ENCODE data around the gene PGA5.
"Not testable (repeated sequence)": the region's sequence is repeated elsewhere in the genome, so short reads cannot be mapped to it uniquely, and the experiment has no call there.

The PGA5 gene

DNA sequence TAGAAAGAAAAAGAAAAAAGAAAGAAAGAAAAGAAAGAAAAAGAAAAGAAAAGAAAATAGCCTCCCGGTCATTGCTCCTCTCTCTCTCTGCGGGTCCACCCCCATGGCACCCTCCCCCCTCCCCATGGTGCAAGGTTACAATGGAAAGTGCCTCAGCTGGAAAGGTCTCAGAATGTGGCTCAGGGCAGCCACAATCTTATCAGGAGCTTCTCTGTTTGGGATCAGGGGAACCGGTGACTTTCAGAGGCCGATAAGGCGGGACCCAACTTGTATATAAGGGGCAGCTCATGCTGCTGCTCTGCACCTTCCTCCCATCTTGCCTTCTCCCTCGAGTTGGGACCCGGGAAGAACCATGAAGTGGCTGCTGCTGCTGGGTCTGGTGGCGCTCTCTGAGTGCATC, at the start of gene PGA5:
TSS of gene PGA5 (plus strand) at position 301 of the 400 bp plus-strand sequence. CDS start at position 353, 52 bp downstream.
- not testable (repeated sequence) for DNase-seq

DNA sequence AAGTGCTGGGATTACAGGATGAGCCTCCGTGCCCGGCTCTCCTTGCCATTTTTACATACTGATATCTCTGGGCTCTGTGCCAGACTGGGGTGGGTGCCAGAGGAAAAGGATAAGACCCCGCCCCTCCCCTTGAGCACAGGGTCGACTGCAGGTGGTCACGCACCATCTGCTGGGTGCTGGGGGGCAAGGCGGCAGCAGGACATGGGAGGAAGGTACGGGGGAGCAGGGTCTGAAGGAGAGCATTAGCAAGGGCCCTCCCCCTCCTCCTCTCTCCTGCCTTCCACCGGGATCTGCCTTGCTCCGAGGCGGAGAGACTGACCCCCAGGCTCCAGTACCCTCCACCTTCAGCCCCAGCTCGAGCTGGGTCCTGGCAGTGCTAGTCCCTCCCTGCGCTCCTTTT, 47.4 kb upstream of the PGA5 start:
- no peak for DNase-seq

DNA sequence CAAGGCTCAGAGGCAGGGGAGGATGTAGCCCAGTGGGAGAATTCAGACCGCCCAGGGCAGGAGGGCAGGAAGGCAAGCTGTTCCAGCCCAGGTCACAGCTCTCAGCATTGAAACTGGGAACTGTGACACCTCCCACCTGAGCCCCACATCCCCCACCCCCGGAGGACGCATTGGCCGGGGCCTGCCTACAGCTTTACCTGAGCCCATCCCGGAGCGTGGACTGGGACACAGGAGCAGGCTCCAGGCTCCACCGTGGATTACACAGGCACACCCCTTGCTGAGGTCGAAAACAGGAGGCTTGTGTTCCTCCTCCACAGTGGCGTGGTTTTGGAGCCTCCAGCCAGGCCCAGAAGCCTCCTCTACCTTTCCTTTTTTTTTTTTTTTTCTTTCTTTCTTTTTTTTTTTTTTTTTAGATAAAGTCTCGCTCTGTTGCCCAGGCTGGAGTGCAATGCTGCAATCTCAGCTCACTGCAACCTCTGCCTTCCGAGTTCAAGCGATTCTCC, 46.8 kb upstream of the PGA5 start:
- DNase-seq: no peak

DNA sequence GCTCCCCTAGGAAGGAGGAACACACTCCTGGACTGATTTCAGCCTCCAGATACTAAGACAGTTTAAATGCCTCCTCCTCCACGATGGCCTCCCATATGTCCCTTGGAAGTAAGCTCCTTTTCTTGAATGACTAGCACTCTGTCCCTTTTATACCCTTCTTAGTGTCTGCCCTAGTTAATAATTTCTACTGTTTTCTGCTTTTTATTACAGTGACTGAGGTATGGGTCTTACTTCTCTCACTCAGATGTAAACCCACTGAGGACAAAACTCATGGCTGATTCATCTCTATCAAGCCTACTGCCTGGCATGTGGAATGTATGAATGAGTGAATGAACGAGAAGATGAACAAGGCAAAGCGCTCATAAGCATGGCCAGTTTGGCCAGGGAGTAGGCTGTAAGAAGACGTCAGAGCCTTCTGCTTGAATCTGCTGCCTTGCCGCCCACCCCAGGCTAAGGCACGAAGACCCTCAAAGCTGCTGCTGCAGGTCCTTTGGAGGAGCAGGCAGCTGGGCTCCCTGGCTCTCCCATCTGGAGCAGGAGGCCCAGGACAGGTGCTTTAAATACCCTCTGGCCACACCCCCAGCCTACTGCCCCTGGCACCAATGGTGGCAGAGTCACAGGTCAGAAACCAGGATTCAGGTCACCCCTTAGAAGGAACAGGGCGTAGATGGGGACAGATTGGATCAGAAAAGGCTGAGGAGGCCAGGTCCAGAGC, 45.8 kb upstream of the PGA5 start:
- DNase-seq: no peak

DNA sequence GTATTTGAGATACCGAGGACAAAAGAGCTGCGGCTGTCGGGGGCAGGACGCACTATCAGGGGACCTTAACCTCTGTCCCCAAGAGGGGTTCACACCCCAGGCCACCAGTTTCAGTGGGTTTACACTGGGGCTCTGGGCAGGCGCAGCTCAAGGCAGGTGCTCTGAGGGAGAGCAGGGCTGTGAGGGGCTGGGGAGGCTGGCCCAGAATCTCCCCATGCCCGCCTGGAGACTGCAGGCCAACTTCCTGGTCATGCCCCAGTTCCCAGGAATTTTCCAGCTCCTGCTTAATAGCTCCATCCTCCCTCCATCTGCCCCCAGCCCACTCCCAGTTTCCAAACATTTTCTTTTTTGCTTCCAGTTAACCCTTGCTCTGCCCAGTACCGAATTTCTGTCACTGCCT, 45.3 kb upstream of the PGA5 start:
- DNase-seq: no peak

DNA sequence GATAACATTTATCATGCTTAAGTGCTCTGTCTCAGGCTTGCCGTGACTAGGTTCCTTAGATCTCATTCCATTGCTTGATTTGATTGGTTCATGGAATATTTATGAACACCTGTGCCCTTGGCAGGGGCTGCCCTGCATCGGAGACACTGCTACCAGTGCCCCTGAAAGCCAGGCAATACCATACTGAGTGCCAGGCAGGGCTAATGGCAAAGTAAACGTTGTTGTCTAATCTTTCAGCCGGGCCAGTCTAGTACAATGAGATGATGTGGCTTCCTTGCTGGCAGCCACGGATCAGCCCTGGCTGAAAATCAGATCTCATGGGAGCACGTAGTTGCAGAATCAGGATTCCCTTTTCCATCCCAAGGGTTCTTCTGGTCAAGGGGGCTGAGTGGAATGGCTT, 42.6 kb upstream of the PGA5 start:
- no peak for DNase-seq

DNA sequence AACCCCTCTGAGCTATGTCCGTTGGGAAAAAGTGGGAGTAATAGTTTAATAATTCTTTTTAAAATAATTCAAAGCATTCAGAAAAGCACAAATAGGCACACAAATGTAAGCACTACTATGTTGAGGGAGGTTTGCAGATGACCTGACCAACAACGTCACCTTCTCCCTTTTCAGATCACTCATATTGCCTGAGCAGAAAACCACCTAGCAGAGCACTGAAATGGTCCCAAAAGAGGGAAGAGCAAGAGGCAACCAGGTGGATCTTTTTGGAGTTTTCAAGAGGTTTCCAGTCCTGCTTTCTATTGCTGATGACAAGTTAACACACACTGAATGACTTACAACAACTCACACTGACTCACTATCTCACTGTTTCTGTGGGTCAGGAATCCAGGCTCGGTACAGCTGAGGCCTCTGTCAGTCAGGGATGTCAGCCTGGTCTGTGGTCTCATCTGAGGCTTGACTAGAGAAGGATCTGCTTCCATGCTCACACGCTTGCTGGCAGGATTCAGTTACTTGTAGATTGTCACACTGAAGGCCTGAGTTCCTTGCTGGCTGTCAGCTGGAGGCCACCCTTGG, 41.9 kb upstream of the PGA5 start:
- DNase-seq: no peak

DNA sequence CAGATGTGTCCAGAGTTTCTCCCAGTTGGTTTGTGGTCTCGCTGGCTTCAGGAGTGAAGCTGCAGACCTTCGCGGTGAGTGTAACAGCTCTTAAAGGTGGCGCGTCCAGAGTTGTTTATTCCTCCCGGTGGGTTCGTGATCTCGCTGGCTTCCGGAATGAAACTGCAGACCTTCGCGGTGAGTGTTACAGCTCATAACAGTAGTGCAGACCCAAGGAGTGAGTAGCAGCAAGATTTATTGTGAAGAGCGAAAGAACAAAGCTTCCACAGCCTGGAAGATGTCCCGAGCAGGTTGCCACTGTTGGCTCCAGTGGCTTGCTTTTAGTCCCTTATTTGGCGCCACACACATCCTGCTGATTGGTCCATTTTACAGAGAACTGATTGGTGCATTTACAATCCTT, 39.5 kb upstream of the PGA5 start:
- no peak for DNase-seq

DNA sequence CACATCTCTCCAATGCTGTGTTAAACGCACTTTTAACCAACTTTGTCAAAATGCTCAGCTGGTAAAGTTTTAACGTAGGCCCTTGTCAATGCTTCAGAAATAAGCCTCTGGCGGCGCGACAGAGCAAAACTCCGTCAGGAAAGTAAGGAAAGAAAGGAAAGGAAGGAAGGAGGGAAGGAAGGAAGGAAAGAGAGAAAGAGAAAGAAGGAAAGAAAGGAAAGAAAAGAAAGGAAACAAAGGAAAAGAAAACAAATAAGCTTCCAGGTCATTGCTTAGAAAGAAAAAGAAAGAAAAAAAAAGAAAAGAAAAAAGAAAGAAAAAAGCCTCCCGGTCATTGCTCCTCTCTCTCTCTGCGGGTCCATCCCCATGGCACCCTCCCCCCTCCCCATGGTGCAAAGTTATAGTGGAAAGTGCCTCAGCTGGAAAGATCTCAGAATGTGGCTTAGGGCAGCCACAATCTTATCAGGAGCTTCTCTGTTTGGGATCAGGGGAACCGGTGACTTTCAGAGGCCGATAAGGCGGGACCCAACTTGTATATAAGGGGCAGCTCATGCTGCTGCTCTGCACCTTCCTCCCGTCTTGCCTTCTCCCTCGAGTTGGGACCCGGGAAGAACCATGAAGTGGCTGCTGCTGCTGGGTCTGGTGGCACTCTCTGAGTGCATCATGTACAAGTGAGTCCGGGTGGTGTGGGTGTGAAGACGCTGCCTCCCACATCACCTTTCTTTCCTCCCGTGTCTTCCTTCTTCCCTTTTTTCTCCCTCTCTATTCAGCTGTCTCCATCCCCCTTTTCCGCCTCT, 37.8 kb upstream of the PGA5 start, which contains the start of gene PGA3:
TSS of gene PGA3 (plus strand) at position 566 of the 797 bp plus-strand sequence. CDS start at position 616, 50 bp downstream.
- DNase-seq: not testable (repeated sequence)

DNA sequence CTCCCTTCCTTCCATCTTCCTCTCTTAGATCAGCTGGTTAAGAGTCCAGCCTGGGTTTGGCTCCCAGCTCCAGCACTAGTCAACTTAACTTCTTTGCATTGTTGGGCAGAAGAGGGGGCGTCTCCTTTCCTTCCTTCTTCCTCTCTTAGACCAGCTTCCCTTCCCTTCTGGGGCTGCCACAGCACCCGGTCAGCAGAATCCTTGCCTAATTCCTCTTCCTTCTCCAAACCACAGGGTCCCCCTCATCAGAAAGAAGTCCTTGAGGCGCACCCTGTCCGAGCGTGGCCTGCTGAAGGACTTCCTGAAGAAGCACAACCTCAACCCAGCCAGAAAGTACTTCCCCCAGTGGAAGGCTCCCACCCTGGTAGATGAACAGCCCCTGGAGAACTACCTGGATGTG, 37.1 kb upstream of the PGA5 start:
- not testable (repeated sequence) for DNase-seq

DNA sequence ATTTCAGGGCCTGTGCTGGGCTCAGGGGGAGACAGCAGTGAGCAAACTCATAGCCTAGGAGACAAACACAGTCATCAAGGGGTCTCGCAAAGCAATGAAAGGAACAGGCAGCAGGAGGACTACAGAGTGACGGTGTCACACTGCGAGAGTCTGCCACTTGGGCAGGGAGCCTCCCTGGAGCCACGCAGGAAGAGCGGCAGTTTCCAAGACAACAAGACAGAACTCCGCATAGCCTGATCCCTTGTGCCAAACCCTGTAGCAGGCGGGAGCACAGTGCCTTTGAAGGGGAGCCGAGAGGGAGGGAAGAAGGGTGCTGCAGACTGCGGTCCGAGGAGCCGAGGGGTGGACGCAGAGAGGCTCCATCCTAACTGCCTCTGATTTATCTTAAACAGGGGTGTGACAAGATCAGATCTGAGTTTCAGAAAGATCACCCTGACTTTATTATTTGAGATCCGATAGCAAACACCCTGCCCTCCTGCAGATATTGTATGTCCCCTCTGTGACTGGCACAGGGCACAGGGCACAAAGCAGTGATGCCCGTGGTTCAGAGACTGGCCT, 36.4 kb upstream of the PGA5 start:
- not testable (repeated sequence) for DNase-seq

DNA sequence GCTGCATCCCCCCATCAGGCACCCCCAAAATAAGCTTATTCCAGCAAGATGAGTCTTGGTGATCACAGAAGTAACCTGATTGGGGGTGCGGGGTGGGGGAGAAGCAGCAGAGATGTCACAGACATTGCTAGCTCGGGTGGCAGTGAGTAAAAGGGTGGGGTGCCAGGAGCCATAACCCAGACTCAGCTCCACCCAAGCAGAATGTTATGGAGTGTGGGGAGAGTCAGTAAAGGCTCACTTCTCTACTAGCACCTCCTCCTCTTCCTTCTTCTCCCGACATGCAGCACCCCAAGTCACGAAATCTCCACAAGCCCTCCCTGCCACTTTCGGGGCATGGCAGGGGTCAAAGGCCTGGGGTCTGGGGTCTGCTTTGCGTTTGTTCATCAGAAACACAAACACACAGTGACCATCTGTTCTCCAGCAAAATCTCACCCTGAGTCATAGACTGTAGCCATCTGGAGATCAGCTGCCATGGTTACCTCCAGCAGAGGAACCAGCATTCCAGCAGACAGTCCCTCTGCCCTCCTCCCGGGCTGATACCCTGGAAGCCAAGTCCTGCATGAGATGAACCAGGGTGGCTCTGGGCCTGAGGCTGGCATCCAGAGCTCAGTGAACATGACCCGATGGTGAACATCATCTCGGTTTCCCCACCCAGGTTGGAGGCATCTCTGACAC, 33.2 kb upstream of the PGA5 start:
- not testable (repeated sequence) for DNase-seq

DNA sequence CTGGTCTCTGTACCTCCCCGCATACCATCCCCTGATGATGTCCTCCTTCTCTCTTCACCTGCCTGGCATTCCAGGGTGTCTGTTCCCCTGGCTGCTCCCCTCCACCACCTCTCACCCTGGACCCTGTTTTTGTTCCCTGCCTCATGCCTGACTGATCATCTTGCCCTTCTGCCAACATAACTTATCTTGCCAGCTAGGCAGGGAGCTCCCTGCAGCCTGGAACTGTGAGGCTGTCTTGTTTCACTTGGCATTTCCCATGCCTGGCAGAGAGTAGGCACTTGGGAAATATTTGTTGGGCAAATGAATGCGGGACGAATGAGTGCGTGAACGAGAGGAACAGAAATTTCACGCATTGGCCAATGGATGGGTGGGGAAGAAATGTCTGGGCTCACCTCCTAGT, 30.3 kb upstream of the PGA5 start:
- DNase-seq: not testable (repeated sequence)

DNA sequence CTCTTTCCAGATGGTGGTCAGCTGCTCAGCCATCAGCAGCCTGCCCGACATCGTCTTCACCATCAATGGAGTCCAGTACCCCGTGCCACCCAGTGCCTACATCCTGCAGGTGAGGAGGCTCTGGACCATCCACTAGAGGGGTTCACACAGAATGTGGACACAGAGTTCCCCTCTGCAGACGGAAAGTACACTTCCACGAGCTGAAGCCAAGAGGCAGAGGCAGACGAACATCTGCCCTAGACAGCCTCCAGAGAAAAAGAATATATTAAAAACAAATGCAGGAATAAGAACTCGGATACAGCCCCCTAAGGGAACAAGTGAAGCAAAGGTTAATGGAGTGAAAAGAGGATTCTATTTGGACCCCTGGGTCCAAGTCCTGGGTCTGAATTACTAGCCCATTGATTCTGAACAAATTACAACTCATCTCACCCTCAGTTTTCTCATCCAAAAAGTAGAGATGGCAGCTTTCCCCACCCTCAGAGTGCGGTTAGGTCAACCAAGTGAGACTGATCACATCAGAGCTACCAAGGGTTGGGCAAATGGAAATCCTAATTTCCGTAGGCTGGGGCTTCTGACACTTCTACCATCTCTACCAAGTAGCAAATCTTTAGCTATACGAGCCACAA, 29.5 kb upstream of the PGA5 start:
- not testable (repeated sequence) for DNase-seq

DNA sequence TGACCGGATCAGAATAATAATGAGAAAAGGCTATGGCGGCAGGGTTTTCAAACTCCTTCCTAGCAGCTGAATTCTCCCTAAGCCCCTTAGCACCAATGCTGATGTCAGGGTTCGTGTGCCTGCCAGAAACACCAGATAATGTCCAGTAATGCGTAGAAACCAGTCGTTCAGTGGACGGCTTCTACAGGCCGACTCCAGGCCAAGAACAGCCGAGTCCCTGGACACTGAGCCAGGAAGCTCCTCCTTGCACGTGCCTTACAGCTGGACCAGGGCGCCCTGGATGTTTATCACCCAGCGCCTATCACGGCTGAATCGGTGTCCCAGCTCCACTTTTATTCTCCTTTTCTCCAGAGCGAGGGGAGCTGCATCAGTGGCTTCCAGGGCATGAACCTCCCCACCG, 28.8 kb upstream of the PGA5 start:
- not testable (repeated sequence) for DNase-seq

DNA sequence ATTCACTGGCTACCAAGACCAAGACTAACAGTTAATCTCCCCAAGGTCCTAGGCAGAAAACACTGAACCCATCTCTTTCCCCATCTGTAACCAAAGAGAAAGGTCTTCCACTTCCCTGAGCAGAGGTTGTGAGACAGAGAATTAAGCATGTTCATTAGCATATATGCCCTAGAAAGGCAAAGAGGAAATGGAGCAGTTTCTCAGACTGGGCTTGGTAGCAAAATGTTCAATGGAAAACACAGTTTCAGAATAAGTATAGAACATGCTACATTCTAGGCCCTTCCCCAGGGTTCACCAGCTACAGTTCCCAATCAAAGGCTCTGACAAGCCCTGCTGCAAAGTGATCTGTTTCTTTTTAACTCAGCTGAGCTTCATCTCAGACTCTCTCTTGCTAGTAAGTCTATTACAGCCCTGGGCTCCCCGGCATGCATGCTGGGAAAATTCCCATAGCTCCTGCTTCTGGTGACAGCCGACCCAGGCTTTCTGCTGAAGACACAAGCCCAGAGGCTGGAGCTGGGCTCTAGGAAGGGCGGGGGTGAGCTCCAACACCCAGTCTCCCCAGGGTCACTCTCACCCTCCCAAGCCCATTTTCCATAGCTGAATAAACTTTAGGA, 27.2 kb upstream of the PGA5 start:
- not testable (repeated sequence) for DNase-seq

DNA sequence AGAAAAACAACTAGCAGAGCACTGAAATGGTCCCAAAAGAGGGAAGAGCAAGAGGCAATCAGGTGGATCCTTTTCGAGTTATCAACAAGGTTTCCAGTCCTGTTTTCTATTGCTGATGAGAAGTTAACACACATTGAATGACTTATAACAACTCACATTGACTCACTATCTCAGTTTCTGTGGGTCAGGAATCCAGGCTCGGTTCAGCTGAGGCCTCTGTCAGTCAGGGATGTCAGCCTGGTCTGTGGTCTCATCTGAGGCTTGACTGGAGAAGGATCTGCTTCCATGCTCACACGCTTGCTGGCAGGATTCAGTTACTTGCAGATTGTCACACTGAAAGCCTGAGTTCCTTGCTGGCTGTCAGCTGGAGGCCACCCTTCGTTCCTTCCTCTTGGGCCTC, 22.7 kb upstream of the PGA5 start:
- DNase-seq: not testable (repeated sequence)

DNA sequence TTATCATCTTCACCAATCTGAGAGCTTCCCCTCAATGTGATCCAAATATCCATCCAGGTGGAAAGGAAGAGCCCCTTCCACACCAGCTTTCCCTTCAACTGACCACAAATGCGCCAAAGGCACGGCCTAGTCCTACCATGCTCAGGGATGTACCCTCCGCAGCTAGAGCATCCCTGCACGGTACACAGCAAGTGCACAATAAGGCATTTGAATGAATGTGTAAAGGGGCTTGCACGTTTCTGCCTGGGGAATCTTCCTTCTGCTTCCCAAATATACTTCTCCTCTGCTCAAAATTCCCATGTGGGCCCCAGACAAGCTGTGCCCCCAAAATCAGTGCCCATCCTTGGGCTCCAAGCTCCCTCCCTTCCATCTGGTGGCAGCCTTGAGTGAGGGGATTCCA, 22.0 kb upstream of the PGA5 start:
- not testable (repeated sequence) for DNase-seq

DNA sequence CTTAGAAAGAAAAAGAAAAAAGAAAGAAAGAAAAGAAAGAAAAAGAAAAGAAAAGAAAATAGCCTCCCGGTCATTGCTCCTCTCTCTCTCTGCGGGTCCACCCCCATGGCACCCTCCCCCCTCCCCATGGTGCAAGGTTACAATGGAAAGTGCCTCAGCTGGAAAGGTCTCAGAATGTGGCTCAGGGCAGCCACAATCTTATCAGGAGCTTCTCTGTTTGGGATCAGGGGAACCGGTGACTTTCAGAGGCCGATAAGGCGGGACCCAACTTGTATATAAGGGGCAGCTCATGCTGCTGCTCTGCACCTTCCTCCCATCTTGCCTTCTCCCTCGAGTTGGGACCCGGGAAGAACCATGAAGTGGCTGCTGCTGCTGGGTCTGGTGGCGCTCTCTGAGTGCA, 18.9 kb upstream of the PGA5 start, which contains the start of gene PGA4:
TSS of gene PGA4 (plus strand) at position 301 of the 400 bp plus-strand sequence. CDS start at position 355, 54 bp downstream.
- DNase-seq: not testable (repeated sequence)

DNA sequence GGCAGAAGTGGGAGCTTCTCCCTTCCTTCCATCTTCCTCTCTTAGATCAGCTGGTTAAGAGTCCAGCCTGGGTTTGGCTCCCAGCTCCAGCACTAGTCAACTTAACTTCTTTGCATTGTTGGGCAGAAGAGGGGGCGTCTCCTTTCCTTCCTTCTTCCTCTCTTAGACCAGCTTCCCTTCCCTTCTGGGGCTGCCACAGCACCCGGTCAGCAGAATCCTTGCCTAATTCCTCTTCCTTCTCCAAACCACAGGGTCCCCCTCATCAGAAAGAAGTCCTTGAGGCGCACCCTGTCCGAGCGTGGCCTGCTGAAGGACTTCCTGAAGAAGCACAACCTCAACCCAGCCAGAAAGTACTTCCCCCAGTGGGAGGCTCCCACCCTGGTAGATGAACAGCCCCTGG, 18.3 kb upstream of the PGA5 start:
- not testable (repeated sequence) for DNase-seq

DNA sequence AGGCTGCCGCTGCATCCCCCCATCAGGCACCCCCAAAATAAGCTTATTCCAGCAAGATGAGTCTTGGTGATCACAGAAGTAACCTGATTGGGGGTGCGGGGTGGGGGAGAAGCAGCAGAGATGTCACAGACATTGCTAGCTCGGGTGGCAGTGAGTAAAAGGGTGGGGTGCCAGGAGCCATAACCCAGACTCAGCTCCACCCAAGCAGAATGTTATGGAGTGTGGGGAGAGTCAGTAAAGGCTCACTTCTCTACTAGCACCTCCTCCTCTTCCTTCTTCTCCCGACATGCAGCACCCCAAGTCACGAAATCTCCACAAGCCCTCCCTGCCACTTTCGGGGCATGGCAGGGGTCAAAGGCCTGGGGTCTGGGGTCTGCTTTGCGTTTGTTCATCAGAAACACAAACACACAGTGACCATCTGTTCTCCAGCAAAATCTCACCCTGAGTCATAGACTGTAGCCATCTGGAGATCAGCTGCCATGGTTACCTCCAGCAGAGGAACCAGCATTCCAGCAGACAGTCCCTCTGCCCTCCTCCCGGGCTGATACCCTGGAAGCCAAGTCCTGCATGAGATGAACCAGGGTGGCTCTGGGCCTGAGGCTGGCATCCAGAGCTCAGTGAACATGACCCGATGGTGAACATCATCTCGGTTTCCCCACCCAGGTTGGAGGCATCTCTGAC, 14.4 kb upstream of the PGA5 start:
- not testable (repeated sequence) for DNase-seq

Data from stimulated activated CD4-positive, alpha-beta T cell treated with anti-CD3 and anti-CD28 coated beads, Interleukin-12 subunit alpha, Interleukin-12 subunit beta, amount 100 ng/mL, for 4 hours (primary cell).